NCI-H1694 treated with DMSO at 0.1 percent for 48 hours (cell line): Measurements from ENCODE around the gene MYH7.
"Not testable (repeated sequence)": the region's sequence is repeated elsewhere in the genome, so short reads cannot be mapped to it uniquely, and the experiment has no call there.

Experiments
- DNase-seq: peaks from one replicate; lab custom pipeline; 2025; lab: John Stamatoyannopoulos, UW

Gene MYH7

DNA sequence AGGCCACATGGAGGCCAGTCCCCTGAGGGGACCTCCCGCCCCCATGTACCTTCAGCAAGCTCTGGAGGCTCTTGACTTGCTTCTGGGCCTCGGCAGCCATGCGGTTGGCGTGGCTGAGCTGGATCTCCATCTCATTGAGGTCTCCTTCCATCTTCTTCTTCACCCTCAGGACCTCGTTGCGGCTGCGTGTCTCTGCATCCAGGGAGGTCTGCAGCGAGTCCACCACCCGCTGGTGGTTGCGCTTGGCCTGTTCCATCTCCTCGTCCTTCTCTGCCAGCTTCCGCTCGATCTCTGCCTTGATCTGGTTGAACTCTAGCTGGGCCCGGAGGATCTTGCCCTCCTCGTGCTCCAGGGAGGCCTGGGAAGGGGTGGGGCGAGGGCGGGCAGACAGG lies 49.2 kb downstream of the MYH7 start:
- DNase-seq = not testable (repeated sequence)

DNA sequence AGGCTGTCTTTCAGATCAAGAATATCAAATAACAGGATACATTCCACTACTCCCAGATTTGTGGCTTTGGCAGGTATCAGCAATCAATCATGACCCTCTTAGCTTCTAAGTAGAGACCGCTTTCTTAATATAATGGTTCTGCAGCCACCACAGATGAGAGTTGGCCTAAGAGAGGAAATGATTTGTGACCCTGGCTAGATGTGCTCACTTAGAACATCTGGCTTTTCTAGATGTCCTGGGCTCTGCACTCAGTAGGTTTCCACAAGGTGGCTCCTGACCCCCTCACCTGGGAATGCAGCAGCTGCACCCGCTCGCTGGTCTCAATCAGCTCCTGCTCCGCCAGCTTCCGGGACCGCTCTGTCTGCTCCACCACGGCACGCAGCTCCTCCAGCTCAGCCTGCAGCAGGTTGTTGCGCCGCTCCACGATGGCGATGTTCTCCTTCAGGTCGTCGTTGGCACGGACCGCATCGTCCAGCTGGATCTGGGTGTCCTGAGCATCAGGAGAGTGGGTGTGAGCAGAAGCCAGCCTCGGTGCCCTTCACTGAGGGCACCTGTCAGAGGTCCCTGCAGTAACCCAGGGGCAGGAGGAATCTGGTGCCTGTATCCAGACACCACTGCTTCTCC lies 49.7 kb downstream of the MYH7 start:
- no peak for DNase-seq

DNA sequence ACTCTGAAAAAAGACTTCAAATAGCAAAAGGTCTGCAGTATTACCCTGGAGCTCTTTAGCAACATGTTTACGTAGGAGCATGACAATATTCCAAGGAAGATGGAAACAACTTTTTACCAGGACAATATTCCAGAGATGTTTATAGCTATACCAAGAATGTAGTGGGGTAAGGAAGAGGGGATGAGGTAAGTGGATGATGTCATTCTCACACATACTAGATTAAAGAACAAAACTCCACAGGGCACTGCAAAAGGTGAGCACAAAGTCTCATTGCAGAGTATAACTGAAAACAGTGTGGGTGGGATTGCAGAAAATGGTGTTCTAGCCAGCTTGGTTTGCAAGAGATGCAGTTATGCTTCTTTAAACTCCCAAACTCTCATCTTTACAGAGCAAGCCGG lies 50.2 kb downstream of the MYH7 start:
- DNase-seq = no peak

DNA sequence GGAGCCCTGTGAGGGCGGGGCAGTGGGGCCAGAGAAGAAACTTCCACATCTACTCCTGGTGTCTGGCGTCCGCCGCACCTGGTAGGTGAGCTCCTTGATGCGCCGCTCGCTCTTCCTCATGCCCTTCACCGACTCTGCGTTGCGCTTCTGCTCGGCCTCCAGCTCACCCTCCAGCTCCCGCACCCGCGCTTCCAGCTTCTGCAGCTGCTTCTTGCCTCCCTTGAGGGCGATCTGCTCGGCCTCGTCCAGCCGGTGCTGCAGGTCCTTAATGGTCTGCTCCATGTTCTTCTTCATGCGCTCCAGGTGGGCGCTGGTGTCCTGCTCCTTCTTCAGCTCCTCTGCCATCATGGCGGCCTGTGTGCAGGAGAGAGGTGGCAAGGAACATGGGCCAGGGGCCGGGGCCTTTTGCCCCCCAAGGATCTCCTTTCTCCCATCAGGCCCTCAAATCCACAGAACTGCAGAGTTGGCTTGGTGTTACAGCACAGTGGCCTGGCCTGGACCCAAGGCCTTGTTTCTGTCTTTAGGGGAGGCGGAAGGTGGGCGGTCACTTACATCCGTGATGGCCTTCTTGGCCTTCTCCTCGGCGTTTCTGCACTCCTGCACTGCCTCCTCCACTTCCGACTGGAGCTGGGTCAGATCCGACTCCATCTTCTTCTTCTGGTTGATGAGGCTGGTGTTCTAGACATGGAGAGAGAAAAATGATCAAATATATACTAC lies 50.9 kb downstream of the MYH7 start:
- DNase-seq = no peak

DNA sequence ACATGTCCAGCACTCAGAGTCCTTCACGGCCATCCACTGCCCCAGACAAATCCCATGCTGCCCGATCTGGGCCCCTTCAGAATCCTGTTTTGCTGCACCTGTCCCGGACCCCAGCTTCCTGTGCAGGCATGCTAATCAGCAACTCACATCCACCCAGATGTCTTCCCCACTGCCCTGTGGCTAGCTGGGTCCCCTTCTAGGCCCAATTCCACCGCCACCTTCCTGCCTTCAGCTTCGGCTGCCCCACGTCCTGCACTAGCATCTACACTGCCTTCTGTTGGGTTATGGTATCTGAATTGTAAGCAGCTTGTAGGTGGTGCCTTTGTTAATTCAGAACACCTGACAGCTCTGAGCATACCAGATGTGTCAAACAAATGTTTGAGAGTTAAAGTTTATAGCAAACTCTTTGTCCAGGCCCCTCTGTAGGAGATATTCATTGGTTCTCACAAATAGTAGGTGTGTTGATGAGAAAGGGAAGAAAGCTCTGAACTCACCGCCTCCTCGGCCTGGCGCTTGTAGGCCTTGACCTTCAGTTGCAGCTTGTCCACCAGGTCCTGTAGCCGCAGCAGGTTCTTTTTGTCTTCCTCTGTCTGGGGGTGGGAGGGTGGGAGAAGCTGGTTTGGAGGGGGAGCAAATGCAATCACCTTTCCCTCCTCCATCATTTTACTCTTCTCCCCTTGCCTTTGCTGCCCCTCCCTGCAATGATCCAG lies 52.6 kb downstream of the MYH7 start:
- DNase-seq = no peak

DNA sequence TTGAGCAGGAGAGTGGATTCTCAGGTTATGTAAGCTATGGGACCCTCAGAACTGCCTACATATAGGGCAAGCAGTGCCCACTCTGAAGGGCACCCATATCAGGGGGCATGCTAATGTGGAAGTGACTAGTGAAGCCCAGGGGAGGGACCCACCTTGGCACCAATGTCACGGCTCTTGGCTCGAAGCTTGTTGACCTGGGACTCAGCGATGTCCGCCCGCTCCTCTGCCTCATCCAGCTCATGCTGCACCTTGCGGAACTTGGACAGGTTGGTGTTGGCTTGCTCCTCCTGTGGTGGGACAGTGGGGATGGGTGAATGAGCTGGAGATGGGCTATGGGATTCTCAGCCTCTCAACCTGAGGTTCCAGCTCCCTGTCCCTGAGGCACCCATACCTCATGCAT lies 53.2 kb downstream of the MYH7 start:
- no peak for DNase-seq

DNA sequence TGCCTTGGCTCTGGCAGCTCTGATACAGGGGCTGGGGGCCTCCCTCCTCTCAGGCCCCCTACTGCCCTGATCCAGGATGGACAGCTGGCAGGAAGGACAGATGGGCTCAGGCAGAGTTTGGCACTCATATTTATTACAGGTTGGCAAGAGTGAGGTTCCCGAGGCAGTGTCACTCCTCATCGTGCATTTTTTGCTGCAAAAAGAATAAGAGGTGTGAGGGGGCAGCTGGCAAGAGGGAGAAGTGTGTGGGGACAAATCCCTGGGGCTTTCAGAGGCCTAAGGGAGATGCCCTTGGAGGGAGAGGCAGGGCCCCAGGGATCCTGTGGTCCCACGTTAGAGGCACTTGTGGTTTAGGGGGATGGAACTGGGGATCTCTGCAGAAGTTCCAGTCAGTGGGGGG lies 53.6 kb downstream of the MYH7 start:
- peak; percentile 30 for DNase-seq

DNA sequence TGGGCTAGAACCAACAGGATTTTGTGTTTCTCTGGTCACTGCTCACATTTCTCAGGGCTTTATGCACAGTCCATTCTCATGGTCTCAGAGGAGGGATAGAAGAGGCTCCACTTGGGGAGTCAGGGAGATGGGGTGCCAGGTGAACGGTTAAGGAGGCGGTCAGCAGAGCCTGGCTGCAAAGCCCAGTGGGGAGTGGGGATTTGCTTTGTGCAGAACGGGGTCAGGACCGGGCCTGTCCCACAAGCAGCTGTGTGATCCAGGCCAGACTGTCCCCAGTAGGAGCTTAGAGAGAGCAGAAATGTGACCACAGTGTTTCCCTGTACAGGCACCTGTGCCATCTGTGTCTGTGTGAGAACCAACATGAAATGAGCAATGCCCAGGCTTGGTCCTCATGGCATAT lies 54.5 kb downstream of the MYH7 start:
- DNase-seq = no peak

DNA sequence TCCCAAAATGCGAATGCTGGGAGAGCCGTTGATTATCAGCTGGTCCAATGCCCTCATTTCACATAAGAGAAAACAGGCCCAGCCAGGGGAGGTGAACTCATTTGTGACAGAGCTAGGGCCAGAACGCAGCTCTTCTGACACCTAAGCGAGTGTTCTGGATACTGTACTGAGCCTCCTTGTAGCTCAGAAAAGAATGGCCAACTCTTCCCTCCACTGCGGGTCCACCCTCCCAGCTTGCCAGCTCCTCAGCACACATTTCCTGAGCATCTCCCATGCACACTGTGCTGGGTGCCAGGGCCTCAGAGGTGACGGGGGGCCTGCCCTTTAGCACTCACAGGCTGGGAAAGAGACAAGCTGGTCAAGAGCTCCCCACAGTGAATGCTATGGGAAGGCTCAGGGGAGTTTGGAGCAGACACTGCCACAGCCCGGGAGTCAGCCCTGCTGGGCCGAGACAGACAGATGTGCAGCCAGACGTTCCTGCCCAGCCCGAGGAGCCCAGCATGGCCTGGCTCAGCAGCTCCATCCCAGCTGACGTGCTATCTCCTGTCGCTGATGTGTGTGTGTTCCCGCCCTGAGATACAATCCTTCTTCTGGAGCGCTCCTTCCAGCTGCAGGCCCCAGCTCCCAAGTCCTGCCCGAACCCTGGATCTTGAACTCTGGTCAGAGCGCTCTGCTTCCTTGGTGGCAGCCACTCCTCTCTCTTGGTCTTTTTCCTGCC lies 55.1 kb downstream of the MYH7 start:
- DNase-seq = no peak

DNA sequence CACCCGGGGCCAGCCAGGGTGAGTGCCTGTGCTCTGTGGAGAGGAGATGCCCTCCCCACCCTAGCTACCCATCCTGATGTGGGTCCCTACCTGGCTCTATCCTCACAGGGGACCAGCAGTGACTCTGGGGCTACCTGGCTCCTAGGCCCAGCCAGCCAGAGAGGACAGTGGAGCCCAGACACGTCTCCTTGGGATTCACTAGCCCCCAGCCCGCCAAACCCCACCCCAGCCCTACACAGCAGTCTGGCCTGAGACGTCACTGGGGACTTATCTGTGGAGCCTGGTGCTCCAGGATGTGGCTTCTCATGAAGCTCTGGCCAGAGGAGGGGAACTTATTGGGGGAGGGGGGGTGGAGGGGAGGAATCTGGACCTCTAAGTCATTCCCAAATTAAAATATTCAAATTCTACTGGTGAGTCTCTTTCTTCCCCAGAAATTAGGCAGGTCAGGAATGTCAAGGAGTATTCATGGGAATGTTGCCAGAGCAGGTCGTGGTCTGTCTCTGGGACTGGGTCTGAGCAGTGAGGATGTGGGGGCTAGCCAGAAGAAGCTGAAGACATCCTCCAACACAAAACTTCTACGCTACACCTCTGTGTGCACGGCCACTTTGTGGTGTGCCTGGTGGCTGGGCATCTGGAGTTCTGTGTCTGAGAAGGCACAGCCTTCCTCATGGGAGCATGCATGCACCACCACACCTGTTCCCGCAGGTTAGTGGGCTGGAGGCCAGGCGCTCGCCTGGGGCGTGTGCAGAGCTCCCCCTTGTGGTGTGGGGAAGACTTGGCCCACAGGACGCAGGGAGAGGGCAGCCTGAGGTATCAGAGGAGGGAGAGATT lies 55.9 kb downstream of the MYH7 start:
- peak; percentile 23 for DNase-seq

DNA sequence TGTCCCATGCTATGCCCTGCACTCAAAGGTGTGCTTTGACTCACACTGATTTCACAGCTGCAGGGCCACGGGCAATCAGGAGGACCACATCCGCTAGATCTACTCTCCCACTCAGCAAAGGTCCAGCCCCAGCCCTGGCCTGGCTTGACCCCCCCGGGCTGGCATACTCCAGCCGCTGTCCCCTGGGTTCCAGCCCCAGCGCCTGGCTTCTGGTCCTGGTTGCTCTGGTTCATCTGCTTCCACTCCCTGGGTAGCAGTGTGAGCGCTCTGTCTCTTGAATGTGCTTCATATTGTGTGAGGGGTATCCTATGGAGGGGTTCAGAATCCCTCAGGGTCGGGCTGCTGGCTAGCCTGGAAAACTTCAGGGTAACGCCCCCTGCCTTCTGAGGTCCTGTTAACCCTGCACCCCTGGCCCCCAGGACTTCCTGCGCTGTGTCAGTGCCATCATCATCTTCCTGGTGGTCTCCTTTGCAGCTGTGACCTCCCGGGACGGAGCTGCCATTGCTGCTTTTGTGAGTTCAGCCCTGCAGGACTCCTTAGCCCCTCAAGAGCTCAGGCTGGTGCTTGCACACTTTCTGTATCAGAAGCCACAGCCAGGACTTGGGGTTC lies 56.7 kb downstream of the MYH7 start:
- DNase-seq = no peak

DNA sequence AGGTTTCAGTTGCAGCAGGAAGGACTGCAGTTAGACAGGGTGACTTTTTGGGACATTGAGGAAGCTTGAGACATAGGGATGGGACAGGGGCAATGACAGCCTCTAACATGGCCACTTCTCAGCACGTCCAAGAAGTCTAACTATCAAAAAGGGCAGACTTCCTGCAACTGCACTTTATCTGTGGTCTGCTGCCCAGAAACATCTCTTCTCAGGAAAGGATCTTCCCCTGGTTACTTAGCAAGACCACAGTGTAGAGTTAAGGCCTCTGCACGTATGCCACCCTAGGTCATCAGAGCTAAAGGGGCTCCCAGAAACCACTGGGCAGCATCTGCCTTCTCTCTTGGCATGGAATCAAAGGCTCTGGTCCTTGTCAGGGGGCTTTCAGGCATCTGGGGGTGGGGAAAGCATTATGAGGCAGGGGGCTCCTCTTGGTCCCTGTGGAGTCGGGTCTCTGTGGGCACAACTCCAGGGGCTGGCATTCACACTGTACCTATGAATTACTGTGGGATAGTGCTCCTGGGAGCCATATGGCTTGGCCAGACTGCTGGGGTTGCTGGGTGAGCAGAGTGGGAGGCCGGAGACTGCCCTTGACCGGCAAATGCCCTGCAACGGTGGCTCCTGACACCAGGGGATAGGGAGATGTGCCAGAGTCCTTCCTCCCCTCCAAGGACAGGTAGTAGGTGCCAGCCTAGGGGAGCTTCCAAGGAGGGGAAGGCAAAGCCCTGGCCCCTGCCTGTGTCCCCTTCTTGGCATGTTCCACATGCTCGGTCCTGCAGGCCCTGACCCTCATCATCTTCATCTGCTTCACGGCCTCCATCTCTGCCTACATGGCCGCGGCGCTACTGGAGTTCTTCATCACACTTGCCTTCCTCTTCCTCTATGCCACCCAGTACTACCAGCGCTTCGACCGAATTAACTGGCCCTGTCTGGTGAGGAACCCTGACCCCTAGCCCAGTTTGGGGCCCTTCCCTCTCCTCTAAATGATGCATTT lies 57.6 kb downstream of the MYH7 start:
- DNase-seq = no peak

DNA sequence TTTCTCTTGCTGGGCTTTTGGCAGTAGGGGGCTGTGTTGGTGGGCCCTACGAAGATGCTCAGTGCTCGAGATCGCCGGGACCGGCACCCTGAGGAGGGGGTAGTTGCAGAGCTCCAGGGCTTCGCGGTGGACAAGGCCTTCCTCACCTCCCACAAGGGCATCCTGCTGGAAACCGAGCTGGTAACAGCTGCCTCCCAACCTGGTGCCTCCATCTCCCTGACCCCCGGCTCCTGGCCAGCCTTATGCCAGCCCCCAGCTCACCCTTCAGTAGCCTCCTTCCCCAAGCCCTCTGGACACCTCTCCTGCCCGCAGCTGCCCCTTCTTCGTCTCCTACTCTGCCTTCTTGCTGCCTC lies 58.3 kb downstream of the MYH7 start:
- no peak for DNase-seq

DNA sequence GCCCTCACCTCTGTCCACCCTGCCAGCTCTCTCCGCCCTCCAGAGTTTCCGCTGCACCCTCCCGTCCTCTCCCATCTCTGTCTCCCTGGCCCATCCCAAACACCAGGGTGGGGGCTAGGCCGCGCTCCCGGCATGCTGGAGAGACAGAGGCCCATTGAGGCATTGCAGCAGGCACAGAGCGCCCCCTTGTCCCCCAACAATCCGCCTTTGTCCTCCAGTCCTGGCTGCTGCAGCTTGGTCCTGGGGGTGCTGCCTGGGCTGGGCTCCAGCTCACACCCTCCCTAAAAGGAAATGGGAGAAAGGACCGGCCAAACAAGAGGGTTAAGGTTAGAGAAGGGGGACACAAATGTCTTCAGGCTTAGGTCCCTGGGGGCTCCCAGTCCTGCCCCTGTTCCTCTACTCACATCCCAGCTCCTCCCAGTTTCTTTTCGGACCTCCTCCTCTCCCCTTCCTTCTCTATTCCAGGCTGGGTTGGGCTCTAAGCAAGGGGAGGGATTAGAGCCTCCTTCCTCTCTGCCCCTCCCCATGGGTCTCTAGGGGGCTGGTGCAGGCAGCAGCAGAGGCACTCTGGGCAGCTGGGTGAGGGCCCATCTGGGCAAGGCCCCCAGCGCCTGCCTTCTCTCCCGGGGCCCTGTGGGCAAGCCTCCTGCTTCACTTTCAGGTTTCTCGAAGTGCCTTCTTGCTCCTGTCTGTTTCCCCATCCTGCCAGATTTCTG lies 58.8 kb downstream of the MYH7 start, which contains the start of gene CMTM5:
Gene CMTM5 (plus strand): TSS at position 565 of the 716 bp plus-strand sequence. CDS start 206 bp downstream, outside the sequence.
- DNase-seq = no peak

DNA sequence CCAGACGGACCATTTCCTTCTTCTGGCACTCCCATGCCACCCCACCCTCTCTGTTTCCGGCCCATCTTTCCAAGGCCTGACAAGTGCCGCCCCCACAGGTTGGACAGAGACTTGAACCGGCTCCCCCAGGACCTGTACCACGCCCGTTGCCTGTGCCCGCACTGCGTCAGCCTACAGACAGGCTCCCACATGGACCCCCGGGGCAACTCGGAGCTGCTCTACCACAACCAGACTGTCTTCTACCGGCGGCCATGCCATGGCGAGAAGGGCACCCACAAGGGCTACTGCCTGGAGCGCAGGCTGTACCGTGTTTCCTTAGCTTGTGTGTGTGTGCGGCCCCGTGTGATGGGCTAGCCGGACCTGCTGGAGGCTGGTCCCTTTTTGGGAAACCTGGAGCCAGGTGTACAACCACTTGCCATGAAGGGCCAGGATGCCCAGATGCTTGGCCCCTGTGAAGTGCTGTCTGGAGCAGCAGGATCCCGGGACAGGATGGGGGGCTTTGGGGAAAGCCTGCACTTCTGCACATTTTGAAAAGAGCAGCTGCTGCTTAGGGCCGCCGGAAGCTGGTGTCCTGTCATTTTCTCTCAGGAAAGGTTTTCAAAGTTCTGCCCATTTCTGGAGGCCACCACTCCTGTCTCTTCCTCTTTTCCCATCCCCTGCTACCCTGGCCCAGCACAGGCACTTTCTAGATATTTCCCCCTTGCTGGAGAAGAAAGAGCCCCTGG lies 59.8 kb downstream of the MYH7 start:
- DNase-seq = no peak

DNA sequence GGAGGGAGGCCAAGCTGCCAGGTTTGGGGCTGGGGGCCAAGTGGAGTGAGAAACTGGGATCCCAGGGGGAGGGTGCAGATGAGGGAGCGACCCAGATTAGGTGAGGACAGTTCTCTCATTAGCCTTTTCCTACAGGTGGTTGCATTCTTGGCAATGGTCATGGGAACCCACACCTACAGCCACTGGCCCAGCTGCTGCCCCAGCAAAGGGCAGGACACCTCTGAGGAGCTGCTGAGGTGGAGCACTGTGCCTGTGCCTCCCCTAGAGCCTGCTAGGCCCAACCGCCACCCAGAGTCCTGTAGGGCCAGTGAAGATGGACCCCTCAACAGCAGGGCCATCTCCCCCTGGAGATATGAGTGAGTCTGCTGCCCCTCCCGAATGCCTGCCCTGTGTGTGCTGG lies 62.4 kb downstream of the MYH7 start:
- DNase-seq = no peak

DNA sequence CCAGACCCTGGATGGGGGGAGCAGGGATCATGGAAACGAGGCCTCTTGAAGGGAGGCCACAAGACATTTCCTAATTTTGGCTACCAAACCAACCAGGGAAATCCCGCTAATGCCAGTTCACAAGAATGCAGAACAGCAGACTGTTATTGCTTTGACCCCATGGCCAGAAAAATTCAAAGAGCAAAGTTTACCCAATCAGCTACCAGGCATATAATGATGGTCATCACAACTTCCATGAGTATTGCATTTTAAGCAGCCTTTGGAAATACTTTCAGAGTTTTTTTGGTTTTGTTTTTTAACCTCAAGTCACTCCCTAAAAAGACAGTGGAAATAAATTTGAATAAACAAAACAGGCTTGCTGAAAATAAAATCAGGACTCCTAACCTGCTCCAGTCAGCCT lies 63.0 kb downstream of the MYH7 start, which contains the start of gene IL25:
Gene IL25 (plus strand): TSS at position 301 of the 400 bp plus-strand sequence.
- no peak for DNase-seq

DNA sequence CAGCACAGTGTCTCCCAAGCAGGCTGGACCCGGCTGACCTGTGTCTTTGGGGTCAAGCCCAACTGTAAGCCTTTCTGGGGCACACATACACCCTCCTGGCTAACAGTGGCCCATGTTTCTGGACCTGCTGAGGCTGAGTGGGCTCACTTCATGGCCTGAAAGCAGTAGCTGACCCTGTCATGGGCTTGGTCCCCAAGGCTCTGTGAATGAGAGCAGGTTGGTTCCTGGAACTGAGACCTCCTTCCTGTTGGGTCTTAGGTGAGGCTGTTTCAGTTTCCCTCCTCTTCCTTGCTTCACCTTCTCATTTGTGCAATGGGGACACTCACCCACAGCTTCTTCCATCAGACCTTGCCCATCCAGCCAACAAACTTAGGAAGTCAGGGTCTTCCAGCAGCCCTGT lies 63.6 kb downstream of the MYH7 start:
- no peak for DNase-seq

DNA sequence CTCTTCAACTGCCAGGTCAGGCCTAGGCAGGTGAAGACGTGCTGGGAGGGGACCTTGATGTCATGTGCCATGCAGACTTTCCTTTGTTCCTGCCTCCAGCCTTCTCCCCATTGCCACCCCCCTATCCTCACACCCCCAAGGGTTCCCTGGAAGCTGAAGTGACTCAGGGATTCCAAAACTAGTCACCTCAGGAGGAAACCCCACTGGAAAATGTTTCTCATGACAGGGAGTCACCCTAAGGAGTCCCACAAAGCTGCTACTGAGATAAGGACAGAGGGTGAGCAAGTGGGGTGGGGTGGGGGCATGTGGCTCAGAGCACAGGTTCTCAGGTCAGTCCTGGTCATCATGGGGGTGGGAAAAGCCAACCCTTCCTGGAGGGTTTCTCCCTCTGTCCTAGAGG lies 65.2 kb downstream of the MYH7 start:
- DNase-seq = no peak
